T-helper 1 cell (primary cell): ENCODE measurements around the gene IL26.

ENCODE experiments used
- DNase-seq, 5 donors: peaks; one replicate each; pipeline ENCODE4 v3.0.0-alpha.2; 2012 to 2020

The IL26 gene

DNA sequence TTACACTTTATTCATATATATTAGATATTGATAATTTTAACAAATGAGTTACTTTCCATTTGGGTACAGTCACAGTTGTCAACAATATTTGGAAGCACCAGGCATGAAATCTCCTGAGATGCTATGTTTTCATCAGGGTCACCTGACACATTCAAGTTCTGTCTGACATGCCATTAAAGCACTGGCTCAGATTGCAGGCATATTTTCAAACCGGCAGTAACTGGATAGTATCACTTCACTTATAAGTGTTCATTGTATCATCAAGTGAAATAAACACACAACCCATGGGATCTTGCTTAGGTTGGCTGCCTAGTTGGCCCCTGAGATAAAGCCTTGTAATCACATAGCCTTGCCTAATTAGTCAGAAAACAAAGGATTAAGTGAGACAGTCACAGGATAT, 70.8 kb downstream of the IL26 start:
- DNase-seq, result no peak
